Stimulated activated CD8-positive, alpha-beta memory T cell treated with anti-CD3 and anti-CD28 coated beads, Interleukin-7, amount 100 ng/mL, for 24 hours (primary cell): ENCODE results near the gene FBN3.
"Not testable (repeated sequence)": the region's sequence is repeated elsewhere in the genome, so short reads cannot be mapped to it uniquely, and the experiment has no call there.

ENCODE experiments used
- DNase-seq: peaks from one replicate; pipeline ENCODE4 v3.0.0-alpha.2; 2020; ENCODE audit warnings: low read depth

Gene FBN3

GRCh38 chr19:8149261-8150094, at the start of gene FBN3:
TSS of gene FBN3 (minus strand) at chr19:8149592. CDS start at chr19:8147480, 2,112 bp downstream.
- no peak for DNase-seq

- DNase-seq, result no peak
Observed at GRCh38 chr19:8196271-8196927, 47.0 kb upstream of the FBN3 start.

- DNase-seq, result no peak
Observed at GRCh38 chr19:8194528-8195267, 45.3 kb upstream of the FBN3 start.

GRCh38 chr19:8192221-8192820, 42.9 kb upstream of the FBN3 start:
- no peak for DNase-seq

- no peak for DNase-seq
Observed at GRCh38 chr19:8185343-8186068, 36.1 kb upstream of the FBN3 start.

- no peak for DNase-seq
Observed at GRCh38 chr19:8184274-8184673, 34.9 kb upstream of the FBN3 start.

- no peak for DNase-seq
Observed at GRCh38 chr19:8180018-8180417, 30.6 kb upstream of the FBN3 start.

GRCh38 chr19:8174706-8175105, 25.3 kb upstream of the FBN3 start:
- DNase-seq, result no peak

GRCh38 chr19:8168537-8168936, 19.1 kb upstream of the FBN3 start:
- no peak for DNase-seq

- DNase-seq, result no peak
Observed at GRCh38 chr19:8167985-8168384, 18.6 kb upstream of the FBN3 start.

- no peak for DNase-seq
Observed at GRCh38 chr19:8163759-8164158, 14.4 kb upstream of the FBN3 start.

- no peak for DNase-seq
Observed at GRCh38 chr19:8161135-8161646, 11.8 kb upstream of the FBN3 start.

GRCh38 chr19:8159322-8159721, 9.9 kb upstream of the FBN3 start:
- DNase-seq, result not testable (repeated sequence)

GRCh38 chr19:8158411-8159074, 9.2 kb upstream of the FBN3 start:
- DNase-seq, result no peak

- no peak for DNase-seq
Observed at GRCh38 chr19:8155318-8155717, 5.9 kb upstream of the FBN3 start.

GRCh38 chr19:8154014-8154413, 4.6 kb upstream of the FBN3 start:
- not testable (repeated sequence) for DNase-seq

- no peak for DNase-seq
Observed at GRCh38 chr19:8151767-8152035, 2.3 kb upstream of the FBN3 start.

GRCh38 chr19:8150998-8151766, 1.8 kb upstream of the FBN3 start:
- DNase-seq, result no peak

- no peak for DNase-seq
Observed at GRCh38 chr19:8150178-8150865, 930 bp upstream of the FBN3 start.
